NCI-H1417 treated with DMSO at 0.1 percent for 48 hours (cell line): ENCODE data around the gene ERMARD.

Experiments
- DNase-seq: peaks from one replicate; lab custom pipeline; 2025; lab: John Stamatoyannopoulos, UW

ERMARD gene

GRCh38 chr6:169783971-169784820 lies 32.8 kb downstream of the ERMARD start:
- DNase-seq: no peak

- DNase-seq: no peak
These were observed 33.5 kb downstream of the ERMARD start for GRCh38 chr6:169784821-169785340.

- DNase-seq: no peak
These were observed 34.1 kb downstream of the ERMARD start for GRCh38 chr6:169785566-169785965.

- no peak for DNase-seq
These were observed 34.9 kb downstream of the ERMARD start for GRCh38 chr6:169786349-169786748.

GRCh38 chr6:169787797-169788196 lies 36.4 kb downstream of the ERMARD start:
- no peak for DNase-seq

- DNase-seq: no peak
These were observed 37.4 kb downstream of the ERMARD start for GRCh38 chr6:169788809-169789145.

- DNase-seq: no peak
These were observed 37.9 kb downstream of the ERMARD start for GRCh38 chr6:169789146-169789943.

GRCh38 chr6:169789944-169790927 lies 38.8 kb downstream of the ERMARD start:
- DNase-seq: peak; percentile 83

GRCh38 chr6:169791721-169792131 lies 40.3 kb downstream of the ERMARD start:
- no peak for DNase-seq

GRCh38 chr6:169792306-169793015 lies 41.0 kb downstream of the ERMARD start:
- DNase-seq: no peak

GRCh38 chr6:169793408-169793807 lies 42.0 kb downstream of the ERMARD start:
- DNase-seq: no peak

- DNase-seq: no peak
These were observed 43.1 kb downstream of the ERMARD start for GRCh38 chr6:169794317-169795055.

GRCh38 chr6:169795196-169795595 lies 43.8 kb downstream of the ERMARD start:
- DNase-seq: no peak

- no peak for DNase-seq
These were observed 47.5 kb downstream of the ERMARD start for GRCh38 chr6:169798764-169799473.

- no peak for DNase-seq
These were observed 48.1 kb downstream of the ERMARD start for GRCh38 chr6:169799474-169799926.

- DNase-seq: no peak
These were observed 48.8 kb downstream of the ERMARD start for GRCh38 chr6:169800116-169800667.

- DNase-seq: no peak
These were observed 49.4 kb downstream of the ERMARD start for GRCh38 chr6:169800668-169801395.

- DNase-seq: no peak
These were observed 50.2 kb downstream of the ERMARD start for GRCh38 chr6:169801396-169802160.
